NCI-H2029 (cell line): ENCODE measurements around the gene ATE1.

ENCODE experiments used
- DNase-seq: peaks from one replicate; lab custom pipeline; 2025; lab: John Stamatoyannopoulos, UW

Gene ATE1

GRCh38 chr10:121695731-121696464 is 231.9 kb downstream of the ATE1 start:
- DNase-seq: no peak

- no peak for DNase-seq
Observed at GRCh38 chr10:121694966-121695643, 232.7 kb downstream of the ATE1 start.

- no peak for DNase-seq
Observed at GRCh38 chr10:121694327-121694965, 233.4 kb downstream of the ATE1 start.

- DNase-seq: no peak
Observed at GRCh38 chr10:121692626-121693025, 235.2 kb downstream of the ATE1 start.

- no peak for DNase-seq
Observed at GRCh38 chr10:121690970-121691369, 236.9 kb downstream of the ATE1 start.
